ENCODE data around the gene PEX16.

Gene PEX16

DNA sequence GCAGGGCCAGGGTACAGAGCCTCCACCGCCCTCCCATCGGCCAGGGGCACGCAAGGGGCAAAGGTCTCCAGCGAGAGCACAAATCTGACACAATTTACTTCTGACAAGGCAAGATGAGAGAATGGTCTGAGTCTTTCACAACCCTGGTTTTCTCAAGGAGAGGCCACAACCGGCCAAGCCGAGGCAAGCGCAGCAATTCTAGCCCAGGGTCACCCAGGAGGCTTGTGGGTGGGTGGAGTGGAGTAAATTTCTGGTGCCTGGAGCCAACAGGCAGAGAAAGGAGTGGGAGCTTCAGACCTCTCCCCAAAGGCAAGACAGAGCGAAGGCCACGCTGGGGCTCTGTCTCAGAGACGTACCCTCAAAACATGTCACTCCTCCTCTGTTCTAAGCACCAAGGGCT lies 14.1 kb upstream of the PEX16 start:
- TF ChIP-seq, protein P1, sequence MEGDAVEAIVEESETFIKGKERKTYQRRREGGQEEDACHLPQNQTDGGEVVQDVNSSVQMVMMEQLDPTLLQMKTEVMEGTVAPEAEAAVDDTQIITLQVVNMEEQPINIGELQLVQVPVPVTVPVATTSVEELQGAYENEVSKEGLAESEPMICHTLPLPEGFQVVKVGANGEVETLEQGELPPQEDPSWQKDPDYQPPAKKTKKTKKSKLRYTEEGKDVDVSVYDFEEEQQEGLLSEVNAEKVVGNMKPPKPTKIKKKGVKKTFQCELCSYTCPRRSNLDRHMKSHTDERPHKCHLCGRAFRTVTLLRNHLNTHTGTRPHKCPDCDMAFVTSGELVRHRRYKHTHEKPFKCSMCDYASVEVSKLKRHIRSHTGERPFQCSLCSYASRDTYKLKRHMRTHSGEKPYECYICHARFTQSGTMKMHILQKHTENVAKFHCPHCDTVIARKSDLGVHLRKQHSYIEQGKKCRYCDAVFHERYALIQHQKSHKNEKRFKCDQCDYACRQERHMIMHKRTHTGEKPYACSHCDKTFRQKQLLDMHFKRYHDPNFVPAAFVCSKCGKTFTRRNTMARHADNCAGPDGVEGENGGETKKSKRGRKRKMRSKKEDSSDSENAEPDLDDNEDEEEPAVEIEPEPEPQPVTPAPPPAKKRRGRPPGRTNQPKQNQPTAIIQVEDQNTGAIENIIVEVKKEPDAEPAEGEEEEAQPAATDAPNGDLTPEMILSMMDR (conservative IDR thresholded peaks at IDR 0.05; ENCODE audit: low read length) = no peak
- no peak overlapping the region for H3K4me3 ChIP-seq (ENCODE audit: low read length)
- no peak for DNase-seq (ENCODE audit: low read depth)

DNA sequence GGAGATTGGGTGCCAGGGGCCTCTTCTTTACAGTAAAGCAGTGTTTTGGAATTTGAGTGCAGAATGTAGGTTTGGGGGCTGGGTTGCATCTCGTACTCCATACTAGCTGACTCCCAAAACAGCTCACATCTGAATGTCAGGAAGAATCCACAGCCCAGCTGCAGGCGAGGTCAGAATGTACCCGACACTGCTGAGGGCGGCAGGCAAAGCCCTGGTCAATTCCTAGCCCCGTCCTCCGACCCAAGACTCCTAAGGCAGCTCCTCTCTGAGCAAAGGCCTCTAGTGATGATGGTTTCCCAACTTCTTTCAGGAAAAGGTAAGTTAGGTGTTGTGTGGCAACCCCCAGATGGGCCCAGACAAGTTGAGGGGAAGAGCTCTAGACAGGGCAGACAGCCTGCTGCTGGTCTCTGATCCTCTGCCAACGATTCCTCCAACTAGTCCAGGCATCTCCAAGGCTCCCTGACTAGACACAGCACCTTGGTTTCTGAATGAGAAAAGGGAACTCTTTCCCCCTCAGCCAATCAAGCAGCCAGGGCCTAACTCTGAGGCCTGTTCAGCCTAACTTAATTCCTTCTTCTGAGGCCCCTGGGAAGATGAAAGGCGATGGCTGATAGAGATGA lies 13.4 kb upstream of the PEX16 start:
- TF ChIP-seq, protein P1 (conservative IDR thresholded peaks at IDR 0.05; ENCODE audit: low read length) = no peak
- H3K4me3 ChIP-seq (ENCODE audit: low read length) = no peak overlapping the region
- no peak for DNase-seq (ENCODE audit: low read depth)

DNA sequence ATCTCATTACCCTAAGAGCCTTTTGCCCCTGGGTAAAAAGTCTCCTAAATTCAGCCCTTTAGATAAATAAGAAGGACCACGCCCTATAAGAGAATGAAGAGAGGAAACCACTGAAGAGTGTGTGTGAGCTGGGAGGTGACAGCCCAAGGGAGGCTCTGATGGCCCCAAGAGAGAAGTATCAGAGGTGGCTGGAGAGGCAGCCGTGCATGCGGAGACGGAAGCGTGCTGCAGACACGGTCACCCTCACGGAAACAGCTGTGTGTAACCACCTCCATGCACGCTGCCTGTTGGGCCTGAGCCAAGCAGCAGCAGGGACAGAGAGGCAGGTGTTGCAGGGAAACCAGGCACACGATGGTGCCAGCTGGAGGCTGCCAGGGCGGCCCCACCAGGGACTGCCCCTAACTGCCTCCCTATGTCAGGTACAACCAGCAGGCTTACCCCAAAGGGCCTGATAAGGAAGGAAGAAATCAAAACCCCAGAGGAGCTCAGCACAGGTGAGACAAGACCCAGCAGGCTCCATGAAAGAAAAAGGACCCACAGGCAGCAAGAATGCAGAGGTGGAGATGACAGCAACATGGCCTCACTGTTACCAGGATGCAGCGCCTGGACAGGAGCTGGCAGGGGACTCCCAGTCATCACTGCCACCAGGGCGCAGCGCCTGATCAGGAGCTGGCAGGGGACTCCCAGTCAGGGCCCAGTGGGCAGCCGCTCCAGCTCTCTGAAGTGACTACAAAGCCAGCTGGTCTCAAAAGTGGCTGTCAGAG lies 12.5 kb upstream of the PEX16 start:
- no peak for DNase-seq (ENCODE audit: low read depth)
- H3K4me3 ChIP-seq (ENCODE audit: low read length) = no peak overlapping the region
- TF ChIP-seq, protein P1 (conservative IDR thresholded peaks at IDR 0.05; ENCODE audit: low read length) = no peak

DNA sequence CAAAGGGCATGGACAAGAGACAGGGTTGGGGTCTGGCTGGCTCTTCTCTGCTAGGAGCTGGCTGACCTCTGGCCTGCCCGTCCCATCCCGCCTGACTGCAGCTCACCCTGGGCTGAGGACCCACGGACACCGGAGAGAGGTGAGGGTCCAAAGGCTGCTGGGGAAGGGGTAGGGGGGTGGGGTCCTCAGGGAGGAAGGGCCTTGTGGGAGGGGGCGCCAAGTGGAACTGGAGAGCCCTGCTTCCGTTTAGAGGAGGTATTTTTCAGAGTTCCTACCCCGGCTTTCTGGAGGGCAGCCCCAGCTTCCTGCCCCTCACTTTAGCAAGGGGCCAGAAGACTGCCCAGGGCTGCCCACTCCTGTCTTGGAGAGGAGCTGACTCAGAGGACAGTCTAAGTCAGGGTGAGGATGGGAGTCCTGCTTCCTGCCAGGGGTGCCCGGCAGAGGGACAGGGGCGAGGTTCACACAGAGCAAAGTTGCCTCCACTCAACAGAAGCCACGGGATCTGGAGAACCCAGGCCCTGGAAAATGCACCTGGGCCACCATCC lies 11.9 kb upstream of the PEX16 start:
- no peak for DNase-seq (ENCODE audit: low read depth)
- TF ChIP-seq, protein P1 (conservative IDR thresholded peaks at IDR 0.05; ENCODE audit: low read length) = no peak
- H3K4me3 ChIP-seq (ENCODE audit: low read length) = no peak overlapping the region

DNA sequence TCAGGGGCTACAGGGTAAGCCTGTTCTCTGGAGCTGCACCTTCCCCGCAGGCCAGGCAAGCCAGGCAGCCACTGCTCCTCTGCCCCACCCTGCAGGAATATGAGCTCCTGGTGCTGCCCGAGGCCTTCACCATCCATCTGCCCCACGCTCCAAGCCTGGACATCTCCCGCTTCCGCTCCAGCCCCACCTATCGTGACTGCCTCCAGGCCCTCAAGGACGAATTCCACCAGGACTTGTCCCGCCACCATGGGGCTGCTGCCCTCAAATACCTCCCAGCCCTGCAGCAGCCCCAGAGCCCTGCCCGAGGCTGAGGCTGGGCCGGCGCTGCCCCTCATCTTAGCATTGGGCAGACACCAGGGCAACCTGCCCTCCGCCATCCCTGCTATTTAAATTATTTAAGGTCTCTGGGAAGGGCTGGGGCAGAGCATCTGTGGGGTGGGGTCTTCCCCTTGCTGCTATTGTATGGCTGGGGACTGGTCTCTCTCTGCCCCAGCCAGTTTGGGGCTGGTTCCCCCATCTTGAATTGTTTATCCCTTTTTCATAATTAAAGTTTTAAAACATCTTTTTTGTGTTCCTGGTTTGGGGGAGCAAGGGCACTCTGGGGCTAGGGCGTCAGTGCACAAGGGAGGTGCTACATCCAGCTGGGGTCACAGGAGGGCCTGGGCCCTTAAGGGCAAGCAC lies 11.0 kb upstream of the PEX16 start:
- TF ChIP-seq, protein P1 (conservative IDR thresholded peaks at IDR 0.05; ENCODE audit: low read length) = no peak
- no peak overlapping the region for H3K4me3 ChIP-seq (ENCODE audit: low read length)
- DNase-seq (ENCODE audit: low read depth) = no peak

DNA sequence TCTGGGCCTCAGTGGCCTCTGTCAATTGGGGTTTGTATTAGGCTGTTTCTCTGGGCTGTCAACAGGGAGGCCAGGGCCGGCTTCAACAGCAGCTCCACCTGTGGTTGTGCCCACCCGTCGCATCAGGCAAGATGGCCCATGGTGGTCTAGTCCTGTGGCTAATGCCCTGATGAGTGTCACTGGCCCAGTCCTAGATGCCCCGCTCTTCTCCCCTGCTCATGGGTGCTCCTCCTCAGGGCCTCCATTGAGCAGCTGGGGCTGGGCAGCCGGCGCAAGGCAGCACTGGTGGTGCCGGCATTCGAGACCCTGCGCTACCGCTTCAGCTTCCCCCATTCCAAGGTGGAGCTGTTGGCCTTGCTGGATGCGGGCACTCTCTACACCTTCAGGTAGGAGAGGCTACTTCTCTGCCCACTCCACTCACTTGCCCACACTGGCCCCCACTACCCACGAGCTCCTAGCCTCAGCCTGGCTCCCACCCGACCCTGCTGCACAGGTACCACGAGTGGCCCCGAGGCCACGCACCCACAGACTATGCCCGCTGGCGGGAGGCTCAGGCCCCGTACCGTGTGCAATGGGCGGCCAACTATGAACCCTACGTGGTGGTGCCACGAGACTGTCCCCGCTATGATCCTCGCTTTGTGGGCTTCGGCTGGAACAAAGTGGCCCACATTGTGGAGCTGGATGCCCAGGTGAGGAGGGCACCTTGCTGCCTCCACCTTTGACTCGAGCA lies 10.2 kb upstream of the PEX16 start:
- TF ChIP-seq, protein P1 (conservative IDR thresholded peaks at IDR 0.05; ENCODE audit: low read length) = no peak
- H3K4me3 ChIP-seq (ENCODE audit: low read length) = no peak overlapping the region

More for the DNA sequence above, 10.2 kb upstream of the PEX16 start:
- DNase-seq (ENCODE audit: low read depth) = no peak

Data from AG10803 (cell line).